ENCODE measurements around the gene ATP8B4. TPM values are rescaled to one million over a fixed set of nuclear protein-coding genes. Genes with fewer than 3 reads are reported as not detected.

ATP8B4 gene
- total and polyA plus RNA-seq, 2 donors (not counting 1 experiment from before 2014, with no cell fraction given), result 0.42 TPM; not detected in 1

DNA sequence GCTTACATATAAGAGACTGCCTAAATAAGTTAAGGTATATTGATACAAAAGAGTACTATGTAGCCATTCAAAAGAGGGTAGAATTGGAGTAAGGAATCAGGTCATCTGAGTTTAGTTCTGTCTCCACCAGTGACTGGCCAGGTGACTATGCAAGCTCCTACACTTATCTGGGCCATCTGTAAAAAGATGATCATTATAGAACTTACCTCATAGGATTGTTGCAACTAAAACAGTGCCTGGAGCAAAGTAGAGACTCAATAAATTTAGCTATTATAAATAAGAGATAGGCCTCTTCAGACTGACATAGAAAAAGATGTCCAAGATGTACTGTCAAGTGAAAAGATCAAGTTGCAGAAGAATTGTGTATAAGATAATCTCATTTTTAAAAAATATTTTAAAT is 1.7 kb upstream of the ATP8B4 start:
- Histone ChIP-seq H3K27ac (ENCODE audit: low read length in 2 of 2) (no peak overlapping the region), H3K79me2 (ENCODE audit: control insufficient read depth, insufficient read depth, low read length) (no peaks in the 10 kb centered on the region), H4K20me1 (ENCODE audit: control insufficient read depth, insufficient read depth, low read length, poor library complexity, severe bottlenecking) (no peaks in the 10 kb centered on the region), H3K4me2 (replicated peaks; ENCODE audit: low read depth, low read length, poor library complexity, severe bottlenecking) (no peak overlapping the region), H3K9ac (ENCODE audit: low read length) (no peak overlapping the region), H3K4me1 (ENCODE audit: control insufficient read depth in 2 of 2, insufficient read depth in 2 of 2, low read length in 2 of 2) (no peaks in the 10 kb centered on the region), H2AFZ (ENCODE audit: insufficient read depth, low read depth, low read length, poor library complexity, severe bottlenecking) (no peak overlapping the region), H3K27me3 (replicated peaks in 1 of 4; ENCODE audit: control extremely low read depth in 1 of 4, control insufficient read depth in 3 of 4, insufficient read depth in 4 of 4, low read length in 3 of 4) (peaks cover 0 to under 1% (median 0%) of the 10 kb centered on the region in 4 experiments), H3K36me3 (replicated peaks in 1 of 2; ENCODE audit: control extremely low read depth in 1 of 2, control insufficient read depth in 1 of 2, extremely low read depth in 1 of 2, insufficient read depth in 2 of 2, low read length in 1 of 2) (no peaks in the 10 kb centered on the region), H3K4me3 (ENCODE audit: control extremely low read depth in 1 of 5, extremely low read depth in 1 of 5, insufficient read depth in 1 of 5, low read depth in 2 of 5, low read length in 4 of 5) (no peak overlapping the region), H3K9me3 (ENCODE audit: control extremely low read depth in 1 of 3, control insufficient read depth in 2 of 3, insufficient read depth in 1 of 3, low read length in 2 of 3) (no peaks in the 10 kb centered on the region)
- ATAC-seq (ENCODE audit: low read depth) (no peak), DNase-seq (no peak)
- TF ChIP-seq EZH2 (IDR thresholded peaks at IDR 0.05; ENCODE audit: borderline replicate concordance, insufficient read depth, low read depth, low read length, poor library complexity, severe bottlenecking), result no peak
- TF ChIP-seq, protein P1, sequence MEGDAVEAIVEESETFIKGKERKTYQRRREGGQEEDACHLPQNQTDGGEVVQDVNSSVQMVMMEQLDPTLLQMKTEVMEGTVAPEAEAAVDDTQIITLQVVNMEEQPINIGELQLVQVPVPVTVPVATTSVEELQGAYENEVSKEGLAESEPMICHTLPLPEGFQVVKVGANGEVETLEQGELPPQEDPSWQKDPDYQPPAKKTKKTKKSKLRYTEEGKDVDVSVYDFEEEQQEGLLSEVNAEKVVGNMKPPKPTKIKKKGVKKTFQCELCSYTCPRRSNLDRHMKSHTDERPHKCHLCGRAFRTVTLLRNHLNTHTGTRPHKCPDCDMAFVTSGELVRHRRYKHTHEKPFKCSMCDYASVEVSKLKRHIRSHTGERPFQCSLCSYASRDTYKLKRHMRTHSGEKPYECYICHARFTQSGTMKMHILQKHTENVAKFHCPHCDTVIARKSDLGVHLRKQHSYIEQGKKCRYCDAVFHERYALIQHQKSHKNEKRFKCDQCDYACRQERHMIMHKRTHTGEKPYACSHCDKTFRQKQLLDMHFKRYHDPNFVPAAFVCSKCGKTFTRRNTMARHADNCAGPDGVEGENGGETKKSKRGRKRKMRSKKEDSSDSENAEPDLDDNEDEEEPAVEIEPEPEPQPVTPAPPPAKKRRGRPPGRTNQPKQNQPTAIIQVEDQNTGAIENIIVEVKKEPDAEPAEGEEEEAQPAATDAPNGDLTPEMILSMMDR (IDR thresholded peaks at IDR 0.05), result no peak
- ChIA-PET POLR2A (no interaction called here), CTCF (no interaction called here)
- peaks cover 2% of the 10 kb centered on the region for H3K9me3 Mint-ChIP-seq (ENCODE audit: insufficient read depth)
- no peak overlapping the region for H3K27ac Mint-ChIP-seq
- no peak overlapping the region for H3K4me3 Mint-ChIP-seq
- intact Hi-C loops (cut with micrococcal nuclease), result no loop called here
- peaks cover 6% of the 10 kb centered on the region for H3K4me1 Mint-ChIP-seq
- H3K27me3 Mint-ChIP-seq, result no peaks in the 10 kb centered on the region

DNA sequence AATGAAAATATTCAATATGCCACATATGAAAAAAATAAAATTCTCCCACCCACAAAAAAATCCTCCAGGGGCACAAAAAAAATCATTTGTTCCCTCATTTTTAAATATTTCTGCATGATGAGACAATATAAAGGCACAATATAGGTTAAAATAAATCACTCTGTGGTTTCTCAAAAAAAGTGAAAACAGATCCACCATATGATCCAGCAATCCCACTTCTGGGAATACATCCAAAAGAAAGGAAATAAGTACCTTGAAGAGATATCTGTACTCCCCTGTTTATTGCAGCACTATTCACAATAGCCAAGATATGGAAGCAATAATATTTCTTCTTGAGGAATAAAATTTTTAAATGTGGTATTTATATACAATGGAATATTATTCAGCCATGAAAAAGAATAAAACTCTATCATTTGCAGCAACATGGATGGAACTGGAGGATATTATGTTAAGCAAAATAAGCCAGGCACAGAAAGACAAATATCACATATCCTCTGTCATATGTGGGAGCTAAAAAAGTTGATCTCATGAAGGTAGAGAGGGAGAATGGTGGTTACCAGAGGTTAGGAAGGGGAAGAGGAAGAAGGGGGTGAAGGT is 1.5 kb downstream of the ATP8B4 start:
- Histone ChIP-seq H4K20me1 (ENCODE audit: control insufficient read depth, insufficient read depth, low read length, poor library complexity, severe bottlenecking) (no peaks in the 10 kb centered on the region), H3K79me2 (ENCODE audit: control insufficient read depth, insufficient read depth, low read length) (no peaks in the 10 kb centered on the region), H3K4me1 (ENCODE audit: control insufficient read depth in 2 of 2, insufficient read depth in 2 of 2, low read length in 2 of 2) (peaks cover 3 to 7% of the 10 kb centered on the region in 2 donors), H3K4me2 (replicated peaks; ENCODE audit: low read depth, low read length, poor library complexity, severe bottlenecking) (no peak overlapping the region), H3K27ac (ENCODE audit: low read length in 2 of 2) (no peak overlapping the region), H3K9ac (ENCODE audit: low read length) (no peak overlapping the region), H3K27me3 (replicated peaks in 1 of 4; ENCODE audit: control extremely low read depth in 1 of 4, control insufficient read depth in 3 of 4, insufficient read depth in 4 of 4, low read length in 3 of 4) (peaks cover 0 to 7% (median 2%) of the 10 kb centered on the region in 4 experiments), H3K9me3 (ENCODE audit: control extremely low read depth in 1 of 3, control insufficient read depth in 2 of 3, insufficient read depth in 1 of 3, low read length in 2 of 3) (no peaks in the 10 kb centered on the region), H3K36me3 (replicated peaks in 1 of 2; ENCODE audit: control extremely low read depth in 1 of 2, control insufficient read depth in 1 of 2, extremely low read depth in 1 of 2, insufficient read depth in 2 of 2, low read length in 1 of 2) (no peaks in the 10 kb centered on the region), H2AFZ (ENCODE audit: insufficient read depth, low read depth, low read length, poor library complexity, severe bottlenecking) (no peak overlapping the region), H3K4me3 (ENCODE audit: control extremely low read depth in 1 of 5, extremely low read depth in 1 of 5, insufficient read depth in 1 of 5, low read depth in 2 of 5, low read length in 4 of 5) (no peak overlapping the region)
- no peaks in the 10 kb centered on the region for H3K27me3 Mint-ChIP-seq
- H3K27ac Mint-ChIP-seq, result peak overlapping the region; percentile 8
- no peak overlapping the region for H3K4me3 Mint-ChIP-seq
- CTCF ChIA-PET, result no interaction called here
- intact Hi-C loops (cut with micrococcal nuclease), result no loop called here
- H3K4me1 Mint-ChIP-seq, result peaks cover 12% of the 10 kb centered on the region
- no peak for TF ChIP-seq EZH2 (IDR thresholded peaks at IDR 0.05; ENCODE audit: borderline replicate concordance, insufficient read depth, low read depth, low read length, poor library complexity, severe bottlenecking)
- TF ChIP-seq, protein P1 (IDR thresholded peaks at IDR 0.05), result no peak
- ATAC-seq (ENCODE audit: low read depth) (no peak), DNase-seq (no peak)
- POLR2A ChIA-PET, result no interaction called here
- H3K9me3 Mint-ChIP-seq (ENCODE audit: insufficient read depth), result peaks cover 2% of the 10 kb centered on the region

All from B cell (primary cell).